HEK293 (cell line): ENCODE measurements around the gene DTWD2.

Experiments used
- CTCF ChIP-seq: fragments of 450-650 bp; formaldehyde crosslinking; IDR thresholded peaks from 2 replicates; pipeline ENCODE4 v1.5.1; 2016; ENCODE audit warnings: missing biosample characterization, missing genetic modification characterization
- TCF7L2 ChIP-seq: IDR thresholded peaks from 2 replicates; pipeline ENCODE4 v1.6.1; 2011; ENCODE audit warnings: low read depth, mild to moderate bottlenecking, inconsistent platforms, low read length, moderate library complexity, borderline replicate concordance
- ZNF792 ChIP-seq: fragments of 450-650 bp; formaldehyde crosslinking; IDR thresholded peaks from 2 replicates; pipeline ENCODE4 v1.5.1; 2016; ENCODE audit warnings: missing biosample characterization, missing genetic modification characterization

- TF ChIP-seq CTCF (tag by site-specific recombination) (no peak), ZNF792 (no peak), TCF7L2 (no peak)
These were observed 22.5 kb downstream of the DTWD2 start for GRCh38 chr5:118965890-118966289.
